PC-9 (cell line): ENCODE measurements around the gene PPM1B. TPM values are rescaled to one million over a fixed set of nuclear protein-coding genes. Genes with fewer than 3 reads are reported as not detected.

Experiments used
- BruUV-seq: library from RNA; stranded (reverse); fragments of 400-500 nt; replicated peaks from 2 replicates; lab custom pipeline; 2021; lab: Mats Ljungman, UMichigan
- CTCF ChIA-PET: fragments of 300-600 bp; sonication (Branson Sonifier 250); formaldehyde crosslinking; loops from one replicate; lab custom pipeline; 2022; ENCODE audit warnings: antibody characterized with exemption; lab: Charles Lee
- POLR2A ChIA-PET: fragments of 300-600 bp; sonication (Branson Sonifier 250); formaldehyde crosslinking; loops from one replicate; lab custom pipeline; 2022; ENCODE audit warnings: antibody characterized with exemption; ENCODE audit not compliant: unreplicated experiment; lab: Charles Lee
- DNase-seq, 2 experiments: peaks; one replicate each; pipeline versions ENCODE4 v3.0.0 to v3.0.0-alpha.2; 2015 to 2022; ENCODE audit warnings: mixed read lengths in 1 of 2
- H2AFZ ChIP-seq: fragments of 200-600 bp; sonication (generic); 2 replicates; pipeline ENCODE4 v1.8.1; 2017; ENCODE audit warnings: antibody characterized with exemption
- H3F3A ChIP-seq: fragments of 200-600 bp; sonication (generic); 2 replicates; pipeline ENCODE4 v1.8.1; 2017; ENCODE audit warnings: antibody characterized with exemption, mild to moderate bottlenecking, low read depth; ENCODE audit not compliant: insufficient read depth
- H3K27ac ChIP-seq: fragments of 200-600 bp; sonication (generic); 2 replicates; pipeline ENCODE4 v1.6.1; 2016; ENCODE audit warnings: mixed run types
- H3K27me3 ChIP-seq: fragments of 200-600 bp; sonication (generic); 2 replicates; pipeline ENCODE4 v1.6.1; 2016; ENCODE audit warnings: low read depth, mixed run types; ENCODE audit not compliant: insufficient read depth
- H3K36me3 ChIP-seq: fragments of 200-600 bp; sonication (generic); 2 replicates; pipeline ENCODE4 v1.6.1; 2016; ENCODE audit warnings: low read depth, mixed run types
- H3K4me1 ChIP-seq: fragments of 200-600 bp; sonication (generic); replicated peaks from 2 replicates; pipeline ENCODE4 v1.6.1; 2016; ENCODE audit warnings: mixed run types; ENCODE audit not compliant: insufficient read depth
- H3K4me2 ChIP-seq: fragments of 200-600 bp; sonication (generic); 2 replicates; pipeline ENCODE4 v1.6.1; 2017; ENCODE audit warnings: mixed run types
- H3K4me3 ChIP-seq: fragments of 200-600 bp; sonication (generic); 2 replicates; pipeline ENCODE4 v1.6.1; 2016; ENCODE audit warnings: mixed run types
- H3K79me2 ChIP-seq: fragments of 200-600 bp; sonication (generic); 2 replicates; pipeline ENCODE4 v1.6.1; 2017; ENCODE audit warnings: low read depth, mixed run types
- H3K9me2 ChIP-seq: fragments of 200-600 bp; sonication (generic); 2 replicates; pipeline ENCODE4 v1.8.1; 2017; ENCODE audit warnings: mild to moderate bottlenecking; ENCODE audit not compliant: insufficient read depth
- H3K9me3 ChIP-seq: fragments of 200-600 bp; sonication (generic); 2 replicates; pipeline ENCODE4 v1.8.1; 2016; ENCODE audit warnings: low read depth; ENCODE audit not compliant: insufficient read depth
- H4K20me1 ChIP-seq: fragments of 200-600 bp; sonication (generic); 2 replicates; pipeline ENCODE4 v1.8.1; 2017; ENCODE audit not compliant: insufficient read depth
- CTCF ChIP-seq: fragments of 200-600 bp; sonication (generic); conservative IDR thresholded peaks from 2 replicates; pipeline ENCODE4 v1.6.1; 2017; ENCODE audit warnings: mixed run types, antibody characterized with exemption, mild to moderate bottlenecking, moderate library complexity
- EZH2 ChIP-seq: fragments of 200-600 bp; sonication (generic); IDR thresholded peaks from 2 replicates; pipeline ENCODE4 v1.8.0; 2017; ENCODE audit warnings: antibody characterized with exemption, low read depth
- intact Hi-C: fragments of 100-400 bp; cut with micrococcal nuclease; formaldehyde crosslinking; loops from one replicate; pipeline ENCODE4 v1.10.0; 2022; ENCODE audit not compliant: unreplicated experiment
- total RNA-seq: library from RNA; stranded (reverse); gene quantifications from 2 replicates; pipeline ENCODE4 v1.2.3, GENCODE V29; 2021

The PPM1B gene
- total RNA-seq, 1 experiment from 2014 or later, result 45.0 TPM

- Histone ChIP-seq H3F3A (no peaks in the 10 kb centered on the region), H3K9me2 (no peaks in the 10 kb centered on the region), H3K36me3 (0 out of 2 replicates have a peak, but pooled peaks cover 3% of the 10 kb centered on the region), H3K27me3 (no peaks in the 10 kb centered on the region), H3K9me3 (no peaks in the 10 kb centered on the region), H3K4me3 (no peak overlapping the region), H3K79me2 (peaks cover 89% of the 10 kb centered on the region), H3K27ac (no peak overlapping the region), H2AFZ (no peak overlapping the region), H3K4me2 (no peak overlapping the region), H3K4me1 (no peaks in the 10 kb centered on the region), H4K20me1 (peaks cover 25% of the 10 kb centered on the region; the same call in 1 of the 2 replicates)
- intact Hi-C loops, result no loop called here
- TF ChIP-seq EZH2 (no peak), CTCF (no peak)
- ChIA-PET CTCF (no interaction called here), POLR2A (no interaction called here)
- no peak for DNase-seq
- BruUV-seq, result no TSS peak
Measured at GRCh38 chr2:44184106-44184505, 15.4 kb downstream of the PPM1B start.

- TF ChIP-seq CTCF (no peak), EZH2 (no peak)
- intact Hi-C loops, result no loop called here
- no peak for DNase-seq
- H3K79me2 ChIP-seq, result peaks cover 81% of the 10 kb centered on the region
- no peak overlapping the region for H3K4me3 ChIP-seq
- H3K9me2 ChIP-seq, result no peaks in the 10 kb centered on the region
- H3K9me3 ChIP-seq, result no peaks in the 10 kb centered on the region
- no TSS peak for BruUV-seq
- POLR2A ChIA-PET, result interaction anchor here (0.6 kb wide), 1 partner anchor 52 kb away, joined by 16 read pairs; no protein-coding TSS in a partner anchor
- H3K36me3 ChIP-seq, result no peaks in the 10 kb centered on the region
- H3F3A ChIP-seq, result no peaks in the 10 kb centered on the region
- H3K27ac ChIP-seq, result no peak overlapping the region
- no peaks in the 10 kb centered on the region for H3K4me1 ChIP-seq
- H3K4me2 ChIP-seq, result no peak overlapping the region
- no peak overlapping the region for H2AFZ ChIP-seq
- CTCF ChIA-PET, result no interaction called here
- no peaks in the 10 kb centered on the region for H3K27me3 ChIP-seq
- H4K20me1 ChIP-seq, result peaks cover 20% of the 10 kb centered on the region; the same call in 1 of the 2 replicates
Measured at GRCh38 chr2:44186810-44187209, 18.1 kb downstream of the PPM1B start.

DNA sequence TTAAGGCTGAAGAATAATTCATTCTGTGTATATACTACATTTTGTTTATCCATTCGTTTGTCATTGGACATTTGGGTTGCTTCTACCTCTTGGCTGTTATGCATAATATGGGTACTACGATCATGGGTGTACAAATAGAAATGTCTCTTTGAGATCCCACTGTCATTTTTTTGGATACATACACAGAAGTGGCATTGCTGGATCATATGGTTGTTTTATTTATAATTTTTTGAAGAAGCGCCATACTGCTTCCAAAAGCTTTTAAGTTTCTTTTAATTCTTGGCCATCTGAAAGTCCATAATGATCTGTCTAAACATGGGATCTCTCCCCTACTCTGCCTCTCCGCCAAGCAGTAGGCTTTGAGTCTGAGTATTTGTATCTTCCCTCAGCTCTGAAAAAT lies 18.6 kb downstream of the PPM1B start:
- H3K9me3 ChIP-seq, result no peaks in the 10 kb centered on the region
- H3K27me3 ChIP-seq, result no peaks in the 10 kb centered on the region
- peaks cover 20% of the 10 kb centered on the region; the same call in 1 of the 2 replicates for H4K20me1 ChIP-seq
- H2AFZ ChIP-seq, result no peak overlapping the region
- TF ChIP-seq CTCF (no peak), EZH2 (no peak)
- H3F3A ChIP-seq, result no peaks in the 10 kb centered on the region
- peaks cover 79% of the 10 kb centered on the region for H3K79me2 ChIP-seq
- no peak overlapping the region for H3K27ac ChIP-seq
- no TSS peak for BruUV-seq
- DNase-seq, result no peak
- H3K9me2 ChIP-seq, result no peaks in the 10 kb centered on the region
- H3K4me1 ChIP-seq, result no peaks in the 10 kb centered on the region
- POLR2A ChIA-PET, result interaction anchor here (0.6 kb wide), 1 partner anchor 52 kb away, joined by 16 read pairs; no protein-coding TSS in a partner anchor
- H3K36me3 ChIP-seq, result no peaks in the 10 kb centered on the region
- no peak overlapping the region for H3K4me2 ChIP-seq
- no peak overlapping the region for H3K4me3 ChIP-seq
- intact Hi-C loops, result no loop called here
- CTCF ChIA-PET, result no interaction called here
